Osteoblast (primary cell): ENCODE results near the gene SPPL2A. TPM values are rescaled to one million over a fixed set of nuclear protein-coding genes. Genes with fewer than 3 reads are reported as not detected.
A peak's percentile ranks its signal among the peaks of the same experiment; 100 is the strongest.

ENCODE experiments used
- DNase-seq: peaks from one replicate; pipeline ENCODE4 v3.0.0; 2011; ENCODE audit warnings: low spot score, mixed read lengths; ENCODE audit not compliant: insufficient read length; ENCODE audit errors: missing footprints
- H2AFZ ChIP-seq: 2 replicates; pipeline ENCODE4 v1.6.0; 2011; ENCODE audit warnings: mild to moderate bottlenecking, low read length
- H3K27ac ChIP-seq: 2 replicates; pipeline ENCODE4 v1.5.1; 2011; ENCODE audit warnings: mild to moderate bottlenecking, low read depth, low read length, moderate library complexity
- H3K27me3 ChIP-seq: 2 replicates; pipeline ENCODE4 v1.6.0; 2012; ENCODE audit warnings: mild to moderate bottlenecking, control low read depth, inconsistent platforms, low read length, moderate library complexity; ENCODE audit not compliant: insufficient read depth
- H3K36me3 ChIP-seq: 2 replicates; pipeline ENCODE4 v1.5.1; 2011; ENCODE audit warnings: mild to moderate bottlenecking, low read length, control low read depth, moderate library complexity; ENCODE audit not compliant: insufficient read depth
- H3K4me1 ChIP-seq: 2 replicates; pipeline ENCODE4 v1.5.1; 2011; ENCODE audit warnings: mild to moderate bottlenecking, low read length, control low read depth, moderate library complexity; ENCODE audit not compliant: insufficient read depth
- H3K4me2 ChIP-seq: 2 replicates; pipeline ENCODE4 v1.6.0; 2011; ENCODE audit warnings: mild to moderate bottlenecking, low read length; ENCODE audit not compliant: insufficient read depth
- H3K4me3 ChIP-seq: fragments of 200-600 bp; sonication (generic); 3 replicates; pipeline ENCODE4 v1.5.1; 2012; ENCODE audit warnings: mild to moderate bottlenecking, low read length, inconsistent platforms; ENCODE audit not compliant: insufficient read depth
- H3K79me2 ChIP-seq: 2 replicates; pipeline ENCODE4 v1.6.0; 2012; ENCODE audit warnings: mild to moderate bottlenecking, low read length, control low read depth, inconsistent platforms; ENCODE audit not compliant: insufficient read depth
- H3K9me3 ChIP-seq: 2 replicates; pipeline ENCODE4 v1.5.1; 2011; ENCODE audit warnings: low read depth, low read length, control low read depth
- H4K20me1 ChIP-seq: 2 replicates; pipeline ENCODE4 v1.6.0; 2012; ENCODE audit warnings: mild to moderate bottlenecking, low read length, control low read depth; ENCODE audit not compliant: insufficient read depth
- total RNA-seq: library from RNA; depleted of rRNA; stranded (reverse); fragments of >200 nt; gene quantifications from 2 replicates; pipeline ENCODE4 v1.2.3, GENCODE V29; 2012
- TF ChIP-seq, protein P1 (sequence below): IDR thresholded peaks from 2 replicates; pipeline ENCODE4 v1.5.1; 2011; ENCODE audit warnings: mild to moderate bottlenecking, low read depth, low read length, moderate library complexity; ENCODE audit errors: extremely low read depth

Gene SPPL2A
- total RNA-seq, 1 donor, result 87.6 TPM

DNA sequence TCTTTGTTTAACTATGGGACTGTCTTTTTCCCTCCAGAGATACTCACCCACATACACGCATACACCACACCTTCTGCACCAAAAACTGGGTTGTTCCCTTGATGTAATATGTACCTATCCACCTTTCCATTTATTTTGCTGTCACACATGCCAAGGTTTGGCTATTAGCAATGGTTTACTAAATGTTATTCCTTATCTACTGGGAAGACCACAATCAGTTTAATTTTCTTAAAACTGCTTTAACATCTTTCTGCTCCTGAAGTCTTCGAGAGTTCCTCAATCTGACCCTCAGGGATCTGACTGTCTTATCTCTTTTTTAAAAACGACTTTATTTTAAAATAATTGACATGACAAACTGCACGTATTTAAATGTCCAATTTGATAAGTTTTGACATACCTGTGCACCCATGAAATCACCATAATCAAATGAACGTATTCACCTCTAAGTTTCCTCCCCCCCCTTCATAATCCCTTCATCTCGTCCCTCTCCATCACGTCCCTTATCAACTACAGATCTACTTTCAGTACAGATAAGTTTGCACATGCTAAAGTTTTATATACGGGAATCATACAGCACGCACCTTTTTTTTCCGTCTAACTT is 78.1 kb downstream of the SPPL2A start:
- Histone ChIP-seq H3K4me1 (peaks cover 22% of the 10 kb centered on the region), H3K36me3 (peaks cover 9% of the 10 kb centered on the region), H3K27ac (peak overlapping the region; percentile 93), H4K20me1 (peaks cover 13% of the 10 kb centered on the region), H3K27me3 (no peaks in the 10 kb centered on the region), H3K4me3 (peak overlapping the region; percentile 99), H3K4me2 (peak overlapping the region; percentile 78), H3K79me2 (peaks cover 40% of the 10 kb centered on the region), H2AFZ (peak overlapping the region; percentile 97), H3K9me3 (no peaks in the 10 kb centered on the region)
- no peak for DNase-seq
- TF ChIP-seq, protein P1, sequence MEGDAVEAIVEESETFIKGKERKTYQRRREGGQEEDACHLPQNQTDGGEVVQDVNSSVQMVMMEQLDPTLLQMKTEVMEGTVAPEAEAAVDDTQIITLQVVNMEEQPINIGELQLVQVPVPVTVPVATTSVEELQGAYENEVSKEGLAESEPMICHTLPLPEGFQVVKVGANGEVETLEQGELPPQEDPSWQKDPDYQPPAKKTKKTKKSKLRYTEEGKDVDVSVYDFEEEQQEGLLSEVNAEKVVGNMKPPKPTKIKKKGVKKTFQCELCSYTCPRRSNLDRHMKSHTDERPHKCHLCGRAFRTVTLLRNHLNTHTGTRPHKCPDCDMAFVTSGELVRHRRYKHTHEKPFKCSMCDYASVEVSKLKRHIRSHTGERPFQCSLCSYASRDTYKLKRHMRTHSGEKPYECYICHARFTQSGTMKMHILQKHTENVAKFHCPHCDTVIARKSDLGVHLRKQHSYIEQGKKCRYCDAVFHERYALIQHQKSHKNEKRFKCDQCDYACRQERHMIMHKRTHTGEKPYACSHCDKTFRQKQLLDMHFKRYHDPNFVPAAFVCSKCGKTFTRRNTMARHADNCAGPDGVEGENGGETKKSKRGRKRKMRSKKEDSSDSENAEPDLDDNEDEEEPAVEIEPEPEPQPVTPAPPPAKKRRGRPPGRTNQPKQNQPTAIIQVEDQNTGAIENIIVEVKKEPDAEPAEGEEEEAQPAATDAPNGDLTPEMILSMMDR, result no peak

DNA sequence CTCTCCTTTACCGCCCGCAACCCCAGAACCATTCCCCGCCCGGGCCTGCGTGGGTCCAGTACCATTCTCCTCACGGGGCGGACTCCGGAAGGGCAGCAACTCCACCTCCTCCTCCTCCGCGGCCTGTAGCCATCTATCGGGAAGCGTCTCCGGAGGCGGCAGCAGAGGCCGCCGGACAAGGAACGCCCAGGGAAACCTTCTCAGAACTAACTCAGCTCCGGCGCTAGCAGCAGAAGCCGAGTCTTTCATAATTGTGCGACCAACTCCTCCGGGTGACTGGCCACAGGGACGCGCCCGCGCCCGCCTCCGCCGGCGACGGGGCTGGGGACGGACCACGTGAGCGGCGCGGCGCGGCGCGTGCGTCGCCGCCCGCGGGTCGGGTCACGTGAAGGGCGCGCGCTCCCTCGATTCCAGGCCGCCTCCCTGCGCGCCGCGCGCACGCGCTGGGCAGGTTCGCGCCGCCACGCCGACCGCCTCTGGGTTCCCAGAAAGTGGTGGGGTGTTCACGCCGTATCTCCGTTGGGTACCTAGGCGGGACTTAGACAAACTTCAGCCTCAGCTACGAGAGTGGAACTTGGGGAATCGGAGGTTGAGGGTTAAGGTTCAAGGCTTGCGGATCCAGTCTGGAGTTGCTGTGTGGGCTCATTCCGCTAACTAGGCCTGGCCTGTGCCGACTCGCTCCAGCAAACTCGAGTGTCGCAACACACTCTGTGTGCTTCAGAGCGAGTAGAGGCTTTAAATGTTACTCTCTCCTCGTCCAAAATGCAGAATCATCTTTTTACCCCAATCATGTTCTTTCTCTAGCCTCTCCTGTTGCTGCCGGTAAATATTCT is 78.8 kb downstream of the SPPL2A start, which contains the start of gene TRPM7:
TSS of gene TRPM7 (minus strand) at position 329 of the 833 bp plus-strand sequence. CDS start at position 65, 264 bp downstream.
- DNase-seq, result peak; percentile 95
- TF ChIP-seq, protein P1, result peak; percentile 5
- peak within 1 kb of the TSS; percentile 78 for H3K4me2 ChIP-seq
- no peaks in the 10 kb centered on the region for H3K27me3 ChIP-seq
- peak within 1 kb of the TSS; percentile 93 for H3K27ac ChIP-seq
- H3K4me1 ChIP-seq, result peaks cover 22% of the 10 kb centered on the region
- H3K36me3 ChIP-seq, result peaks cover 9% of the 10 kb centered on the region
- peak within 1 kb of the TSS; percentile 99 for H3K4me3 ChIP-seq
- peaks cover 48% of the 10 kb centered on the region for H3K79me2 ChIP-seq
- H4K20me1 ChIP-seq, result peaks cover 14% of the 10 kb centered on the region
- H2AFZ ChIP-seq, result peak within 1 kb of the TSS; percentile 97
- no peaks in the 10 kb centered on the region for H3K9me3 ChIP-seq

DNA sequence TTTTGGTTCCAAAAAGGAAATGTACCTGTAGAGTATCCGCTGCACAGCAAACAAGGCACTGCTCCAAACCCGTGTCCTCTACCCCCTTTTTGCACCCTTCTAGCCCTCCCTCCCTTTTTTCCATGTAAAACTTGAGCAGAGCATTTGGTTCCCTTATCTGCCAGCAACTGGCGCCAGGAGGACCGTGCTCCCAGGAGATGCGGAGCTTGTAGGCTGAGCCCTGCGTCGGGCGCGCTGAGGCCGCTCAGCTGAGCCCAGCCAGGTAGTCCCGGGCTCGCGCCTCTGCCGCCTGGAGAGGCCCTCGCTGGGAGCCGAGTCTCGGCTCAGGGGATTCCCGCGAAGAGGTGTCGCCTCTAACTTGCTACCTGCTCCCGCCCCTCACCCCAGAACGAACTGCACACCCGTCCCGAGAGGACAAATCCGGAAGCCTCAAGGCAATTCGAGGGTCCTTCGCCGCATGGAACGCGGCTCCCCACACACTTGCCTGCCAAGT is 79.5 kb downstream of the SPPL2A start:
- Histone ChIP-seq H3K4me2 (peak overlapping the region; percentile 78), H3K9me3 (no peaks in the 10 kb centered on the region), H3K4me3 (peak overlapping the region; percentile 99), H2AFZ (peak overlapping the region; percentile 97), H3K4me1 (peaks cover 22% of the 10 kb centered on the region), H3K36me3 (peaks cover 9% of the 10 kb centered on the region), H3K79me2 (peaks cover 54% of the 10 kb centered on the region), H3K27ac (peak overlapping the region; percentile 93), H3K27me3 (no peaks in the 10 kb centered on the region), H4K20me1 (peaks cover 17% of the 10 kb centered on the region)
- peak; percentile 77 for DNase-seq
- TF ChIP-seq, protein P1, result no peak
